ENCODE measurements around the gene VASN. TPM values are rescaled to one million over a fixed set of nuclear protein-coding genes. Genes with fewer than 3 reads are reported as not detected.

The VASN gene
- total and polyA plus RNA-seq, 9 of the 15 experiments (the other 6 are each of a cell fraction or from before 2014, with no cell fraction given) = 0.01 to 2.5 (median 0.41) TPM; not detected in 1

DNA sequence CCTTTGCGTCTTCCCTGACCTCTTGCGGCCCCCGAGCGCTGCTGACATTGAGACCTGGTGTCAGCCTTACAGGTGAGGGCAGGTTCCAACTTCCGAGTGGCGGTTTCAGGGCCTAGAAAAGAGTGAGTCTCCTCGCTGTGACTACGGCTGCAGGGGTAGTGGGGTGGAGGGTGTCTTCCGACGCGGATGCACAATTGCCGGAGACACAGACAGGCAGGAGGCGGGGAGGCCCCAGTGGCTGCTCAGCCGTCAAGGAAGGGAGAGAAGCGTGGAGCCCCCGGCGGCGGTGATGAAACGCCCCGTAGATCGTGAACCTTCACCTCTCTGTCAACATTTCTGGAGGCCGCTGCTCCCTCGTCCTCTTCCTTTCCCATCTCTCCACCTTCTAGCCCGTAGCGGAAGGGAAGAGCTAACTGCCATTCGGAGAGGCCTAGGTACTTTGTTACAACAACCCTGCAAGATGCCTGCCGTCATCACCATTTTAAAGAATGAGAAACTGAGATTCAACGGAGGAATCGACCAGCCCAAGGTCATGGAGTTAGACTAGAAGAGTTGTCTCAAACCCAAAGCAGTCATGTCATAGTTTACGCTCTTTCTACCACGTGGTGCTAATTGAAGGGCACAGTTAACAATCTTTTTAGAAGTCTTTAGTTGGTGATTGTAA, 54.5 kb downstream of the VASN start (continued):
- TF ChIP-seq MYNN (IDR thresholded peaks at IDR 0.05) (no peak), MYNN (CRISPR knock-in tag; IDR thresholded peaks at IDR 0.05) (no peak), SMC3 (conservative IDR thresholded peaks at IDR 0.05; ENCODE audit: insufficient read depth, low read depth, low read length) (no peak), NCOA1 (IDR thresholded peaks at IDR 0.05; ENCODE audit: low read depth) (peak; percentile 37; the same call in 1 of the 2 replicates), BRD9 (IDR thresholded peaks at IDR 0.05; ENCODE audit: low read depth, partially characterized antibody) (no peak), HDGF (IDR thresholded peaks at IDR 0.05) (no peak; the same call in 1 of the 2 replicates), SOX6 (IDR thresholded peaks at IDR 0.05) (no peak), RBM17 (IDR thresholded peaks at IDR 0.05; ENCODE audit: borderline replicate concordance, low read depth, low read length) (no peak), BRCA1 (IDR thresholded peaks at IDR 0.05) (no peak), BRCA1 (CRISPR knock-in tag; IDR thresholded peaks at IDR 0.05) (0 out of 2 replicates have a peak, but pooled peaks have one; percentile 74), CEBPG (CRISPR knock-in tag; IDR thresholded peaks at IDR 0.05) (peak; percentile 50; the same call in 1 of the 2 replicates), CEBPG (tag; conservative IDR thresholded peaks at IDR 0.05 in 1 of 2, IDR thresholded peaks at IDR 0.05 in 1 of 2) (peak in 1 of 2 experiments; percentile 38; a peak in 2 of 4 replicates), ZFX (CRISPR knock-in tag; IDR thresholded peaks at IDR 0.05) (peak; percentile 85), ZNF134 (CRISPR knock-in tag; conservative IDR thresholded peaks at IDR 0.05) (no peak), MNT (conservative IDR thresholded peaks at IDR 0.05) (peak; percentile 35 to 53; a peak in 1 of 4 replicates)
- TF ChIP-seq, protein P1, sequence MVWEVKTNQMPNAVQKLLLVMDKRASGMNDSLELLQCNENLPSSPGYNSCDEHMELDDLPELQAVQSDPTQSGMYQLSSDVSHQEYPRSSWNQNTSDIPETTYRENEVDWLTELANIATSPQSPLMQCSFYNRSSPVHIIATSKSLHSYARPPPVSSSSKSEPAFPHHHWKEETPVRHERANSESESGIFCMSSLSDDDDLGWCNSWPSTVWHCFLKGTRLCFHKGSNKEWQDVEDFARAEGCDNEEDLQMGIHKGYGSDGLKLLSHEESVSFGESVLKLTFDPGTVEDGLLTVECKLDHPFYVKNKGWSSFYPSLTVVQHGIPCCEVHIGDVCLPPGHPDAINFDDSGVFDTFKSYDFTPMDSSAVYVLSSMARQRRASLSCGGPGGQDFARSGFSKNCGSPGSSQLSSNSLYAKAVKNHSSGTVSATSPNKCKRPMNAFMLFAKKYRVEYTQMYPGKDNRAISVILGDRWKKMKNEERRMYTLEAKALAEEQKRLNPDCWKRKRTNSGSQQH (CRISPR knock-in tag; IDR thresholded peaks at IDR 0.05) = peak; percentile 37
- TF ChIP-seq, protein P2, sequence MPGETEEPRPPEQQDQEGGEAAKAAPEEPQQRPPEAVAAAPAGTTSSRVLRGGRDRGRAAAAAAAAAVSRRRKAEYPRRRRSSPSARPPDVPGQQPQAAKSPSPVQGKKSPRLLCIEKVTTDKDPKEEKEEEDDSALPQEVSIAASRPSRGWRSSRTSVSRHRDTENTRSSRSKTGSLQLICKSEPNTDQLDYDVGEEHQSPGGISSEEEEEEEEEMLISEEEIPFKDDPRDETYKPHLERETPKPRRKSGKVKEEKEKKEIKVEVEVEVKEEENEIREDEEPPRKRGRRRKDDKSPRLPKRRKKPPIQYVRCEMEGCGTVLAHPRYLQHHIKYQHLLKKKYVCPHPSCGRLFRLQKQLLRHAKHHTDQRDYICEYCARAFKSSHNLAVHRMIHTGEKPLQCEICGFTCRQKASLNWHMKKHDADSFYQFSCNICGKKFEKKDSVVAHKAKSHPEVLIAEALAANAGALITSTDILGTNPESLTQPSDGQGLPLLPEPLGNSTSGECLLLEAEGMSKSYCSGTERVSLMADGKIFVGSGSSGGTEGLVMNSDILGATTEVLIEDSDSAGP (CRISPR knock-in tag; IDR thresholded peaks at IDR 0.05) = 0 out of 2 replicates have a peak, but pooled peaks have one; percentile 51
- TF ChIP-seq, protein P3, sequence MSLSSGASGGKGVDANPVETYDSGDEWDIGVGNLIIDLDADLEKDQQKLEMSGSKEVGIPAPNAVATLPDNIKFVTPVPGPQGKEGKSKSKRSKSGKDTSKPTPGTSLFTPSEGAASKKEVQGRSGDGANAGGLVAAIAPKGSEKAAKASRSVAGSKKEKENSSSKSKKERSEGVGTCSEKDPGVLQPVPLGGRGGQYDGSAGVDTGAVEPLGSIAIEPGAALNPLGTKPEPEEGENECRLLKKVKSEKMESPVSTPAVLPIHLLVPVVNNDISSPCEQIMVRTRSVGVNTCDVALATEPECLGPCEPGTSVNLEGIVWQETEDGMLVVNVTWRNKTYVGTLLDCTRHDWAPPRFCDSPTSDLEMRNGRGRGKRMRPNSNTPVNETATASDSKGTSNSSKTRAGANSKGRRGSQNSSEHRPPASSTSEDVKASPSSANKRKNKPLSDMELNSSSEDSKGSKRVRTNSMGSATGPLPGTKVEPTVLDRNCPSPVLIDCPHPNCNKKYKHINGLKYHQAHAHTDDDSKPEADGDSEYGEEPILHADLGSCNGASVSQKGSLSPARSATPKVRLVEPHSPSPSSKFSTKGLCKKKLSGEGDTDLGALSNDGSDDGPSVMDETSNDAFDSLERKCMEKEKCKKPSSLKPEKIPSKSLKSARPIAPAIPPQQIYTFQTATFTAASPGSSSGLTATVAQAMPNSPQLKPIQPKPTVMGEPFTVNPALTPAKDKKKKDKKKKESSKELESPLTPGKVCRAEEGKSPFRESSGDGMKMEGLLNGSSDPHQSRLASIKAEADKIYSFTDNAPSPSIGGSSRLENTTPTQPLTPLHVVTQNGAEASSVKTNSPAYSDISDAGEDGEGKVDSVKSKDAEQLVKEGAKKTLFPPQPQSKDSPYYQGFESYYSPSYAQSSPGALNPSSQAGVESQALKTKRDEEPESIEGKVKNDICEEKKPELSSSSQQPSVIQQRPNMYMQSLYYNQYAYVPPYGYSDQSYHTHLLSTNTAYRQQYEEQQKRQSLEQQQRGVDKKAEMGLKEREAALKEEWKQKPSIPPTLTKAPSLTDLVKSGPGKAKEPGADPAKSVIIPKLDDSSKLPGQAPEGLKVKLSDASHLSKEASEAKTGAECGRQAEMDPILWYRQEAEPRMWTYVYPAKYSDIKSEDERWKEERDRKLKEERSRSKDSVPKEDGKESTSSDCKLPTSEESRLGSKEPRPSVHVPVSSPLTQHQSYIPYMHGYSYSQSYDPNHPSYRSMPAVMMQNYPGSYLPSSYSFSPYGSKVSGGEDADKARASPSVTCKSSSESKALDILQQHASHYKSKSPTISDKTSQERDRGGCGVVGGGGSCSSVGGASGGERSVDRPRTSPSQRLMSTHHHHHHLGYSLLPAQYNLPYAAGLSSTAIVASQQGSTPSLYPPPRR (CRISPR knock-in tag; IDR thresholded peaks at IDR 0.05; ENCODE audit: borderline replicate concordance) = peak; percentile 1; the same call in 1 of the 2 replicates

Data from K562 (cell line).